KBM-7 (cell line): ENCODE measurements around the gene ELMO2.
A peak's percentile ranks its signal among the peaks of the same experiment; 100 is the strongest.

Experiments used
- DNase-seq: peaks from one replicate; pipeline ENCODE4 v3.0.0-alpha.2; 2015
- in situ Hi-C: fragments of 300-500 bp; cut with MboI; formaldehyde crosslinking; loops from 2 replicates; pipeline ENCODE4 v1.14.3; 2020; ENCODE audit warnings: low sequenced_read_pairs, low pct_unique_long_range_greater_than_20kb, mixed read lengths

Gene ELMO2

DNA sequence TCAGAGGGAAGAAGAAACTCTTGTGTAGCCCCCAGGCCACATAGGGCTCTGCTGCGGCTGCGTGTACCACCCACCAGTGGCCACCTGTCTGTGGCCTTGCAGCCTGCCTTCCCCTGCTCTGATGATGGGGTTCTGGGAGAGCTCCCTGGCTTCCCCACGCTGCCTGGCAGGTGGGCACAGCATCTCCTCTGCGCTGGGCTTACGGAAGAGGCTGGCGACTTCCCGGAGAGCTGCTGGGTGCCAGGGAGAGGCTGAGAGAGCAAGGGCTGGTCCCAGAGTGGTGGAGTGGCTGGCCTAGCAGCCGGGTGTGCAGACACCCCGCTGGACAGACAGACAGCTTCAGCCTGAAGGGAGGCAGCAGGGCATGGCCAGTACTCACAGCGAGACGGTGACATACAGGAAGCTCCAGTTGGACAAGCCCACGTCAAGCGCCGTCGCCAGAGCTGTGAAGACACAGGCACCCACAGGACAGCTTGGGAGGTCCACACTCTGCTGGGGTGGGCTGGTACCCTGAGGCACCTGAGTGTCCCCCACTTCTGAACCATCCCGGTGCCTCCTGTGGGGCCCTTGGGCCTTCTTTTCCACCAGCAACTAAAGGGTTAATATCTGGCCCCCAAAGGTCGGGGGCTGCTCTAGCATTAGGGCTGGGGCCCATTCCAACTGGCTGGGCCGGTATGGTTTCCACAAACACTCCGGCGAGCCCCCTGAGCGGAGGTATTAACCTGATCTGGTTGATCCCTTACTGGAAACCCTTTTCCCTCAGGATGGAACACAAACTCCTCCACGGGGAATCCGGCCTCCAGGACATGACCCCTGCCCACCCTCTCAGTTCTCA lies 50.0 kb downstream of the ELMO2 start:
- in situ Hi-C loops, result no loop called here

DNA sequence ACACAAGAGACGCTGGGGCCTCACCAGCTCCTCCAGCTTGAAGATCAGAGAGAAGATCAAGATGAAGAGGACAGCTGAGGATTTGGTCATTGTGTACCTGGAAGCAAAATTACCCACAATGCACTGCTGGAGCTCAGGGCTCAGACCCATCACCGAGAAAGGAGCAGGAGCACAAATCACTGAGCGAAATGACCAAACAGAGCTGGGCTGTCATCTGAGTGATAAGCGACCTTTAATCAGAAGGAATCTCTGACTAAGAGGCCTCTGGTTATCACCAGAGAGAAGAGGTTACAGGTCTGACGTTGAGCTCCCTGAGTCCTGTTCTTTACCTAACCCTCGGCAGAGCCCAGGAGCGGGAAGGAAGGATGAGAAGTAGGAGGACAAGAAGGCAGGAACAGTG lies 50.6 kb downstream of the ELMO2 start:
- no peak for DNase-seq
- in situ Hi-C loops, result no loop called here

More for the DNA sequence above, 50.0 kb downstream of the ELMO2 start:
- no peak for DNase-seq

DNA sequence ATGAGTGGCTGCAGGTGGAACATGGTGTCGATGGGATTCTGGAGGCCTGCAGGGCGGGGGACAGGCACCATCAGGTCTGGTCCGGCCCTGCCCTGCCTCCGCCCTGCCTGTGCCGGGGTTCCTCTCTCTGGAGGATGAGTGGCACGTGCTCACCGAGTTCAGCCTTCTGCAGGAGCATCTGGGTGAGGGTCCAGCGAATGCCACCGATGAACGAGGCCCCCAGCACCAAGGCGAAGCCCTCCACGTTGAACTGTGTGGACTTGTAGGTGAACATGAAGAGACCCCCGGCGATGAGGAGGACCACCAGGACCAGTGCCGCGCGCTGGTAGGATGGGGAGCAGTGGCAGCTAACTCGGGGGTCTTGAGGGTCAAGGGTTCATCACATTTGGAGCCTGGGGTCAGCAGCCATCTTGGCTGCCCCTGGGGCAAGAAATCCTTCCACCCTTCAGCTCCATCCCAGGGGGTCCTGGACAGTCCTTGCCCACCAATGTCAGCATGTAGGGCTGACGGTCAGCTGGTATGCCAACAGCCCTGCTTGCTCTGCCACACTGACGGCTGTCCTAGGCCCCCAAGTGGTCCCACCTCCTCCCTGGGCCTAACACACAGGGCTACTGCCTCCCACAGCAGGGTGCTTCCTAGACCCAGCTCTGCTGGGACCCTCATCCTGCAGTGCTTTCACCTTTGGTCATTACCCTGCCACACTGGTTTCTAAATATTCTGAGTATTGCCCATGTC lies 51.3 kb downstream of the ELMO2 start:
- no peak for DNase-seq
- in situ Hi-C loops, result no loop called here

DNA sequence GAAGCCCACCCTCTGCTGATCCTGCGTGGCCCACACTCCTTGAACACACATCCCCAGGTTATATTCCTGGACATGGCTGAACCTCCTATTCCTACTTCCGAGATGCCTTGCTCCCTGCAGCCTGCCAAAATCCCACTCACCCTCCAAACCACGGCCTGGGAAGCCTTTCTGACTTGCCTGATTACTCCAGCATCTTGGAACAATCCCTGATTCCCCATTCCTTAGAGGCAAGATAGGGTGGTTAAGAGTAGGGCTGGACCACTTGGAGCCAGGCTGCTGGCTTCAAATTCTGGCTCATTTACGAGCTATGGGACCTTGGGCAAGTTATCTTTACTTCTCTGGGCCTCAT lies 52.2 kb downstream of the ELMO2 start:
- no peak for DNase-seq
- in situ Hi-C loops, result no loop called here

DNA sequence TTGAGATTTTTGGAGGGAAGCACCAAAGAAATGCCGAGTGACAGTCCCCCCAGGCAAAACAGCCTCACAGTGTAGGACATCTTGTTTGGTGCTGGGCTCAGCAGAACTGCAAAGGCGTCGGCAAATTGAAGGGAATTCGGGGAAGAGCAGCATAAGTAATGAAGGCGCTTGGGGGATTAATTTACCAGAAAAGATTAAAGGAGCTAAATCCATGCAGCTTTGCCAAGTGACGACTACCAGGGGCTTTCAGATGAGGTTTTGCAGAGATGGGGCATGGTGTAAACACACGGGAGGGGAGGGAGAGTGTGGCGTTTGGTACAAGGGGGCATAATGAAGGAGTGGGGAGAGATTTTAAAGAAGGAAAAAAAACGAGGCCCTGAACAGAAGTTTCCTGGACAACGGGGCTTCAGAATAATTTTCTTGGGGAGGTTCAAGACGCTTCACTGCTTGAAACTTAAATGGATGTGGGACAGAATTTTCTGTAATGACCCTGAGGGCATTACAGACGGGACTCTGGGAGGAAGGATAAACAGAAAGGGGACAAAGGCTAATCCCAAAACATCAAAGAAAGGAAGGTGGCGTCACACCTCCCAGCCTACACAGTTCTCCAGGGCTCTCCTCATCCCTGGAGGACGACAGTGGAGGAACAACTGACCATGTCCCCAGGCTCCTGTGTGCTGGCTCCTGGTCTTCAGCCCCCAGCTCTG lies 52.8 kb downstream of the ELMO2 start:
- DNase-seq, result no peak
- in situ Hi-C loops, result no loop called here

DNA sequence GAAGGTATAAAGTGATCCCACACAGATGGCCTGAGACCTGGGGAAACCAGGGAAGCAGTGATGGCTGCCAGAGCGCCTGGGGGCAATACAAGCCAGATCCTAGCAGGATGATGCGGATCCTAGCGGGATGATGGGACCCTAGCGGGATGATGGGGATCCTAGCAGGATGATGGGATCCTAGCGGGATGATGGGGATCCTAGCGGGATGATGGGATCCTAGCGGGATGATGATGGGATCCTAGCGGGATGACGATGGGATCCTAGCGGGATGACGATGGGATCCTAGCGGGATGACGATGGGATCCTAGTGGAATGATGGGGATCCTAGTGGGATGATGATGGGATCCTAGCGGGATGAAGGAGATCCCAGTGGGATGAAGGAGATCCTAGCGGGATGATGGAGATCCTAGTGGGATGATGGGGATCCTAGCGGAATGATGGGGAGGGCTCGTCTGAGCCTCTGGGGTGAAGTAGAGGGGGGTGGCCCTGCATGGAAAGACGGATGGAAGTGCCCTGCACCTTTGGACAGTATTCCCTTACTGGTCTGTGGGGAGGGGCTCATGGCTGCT lies 54.0 kb downstream of the ELMO2 start:
- in situ Hi-C loops, result no loop called here
- no peak for DNase-seq

DNA sequence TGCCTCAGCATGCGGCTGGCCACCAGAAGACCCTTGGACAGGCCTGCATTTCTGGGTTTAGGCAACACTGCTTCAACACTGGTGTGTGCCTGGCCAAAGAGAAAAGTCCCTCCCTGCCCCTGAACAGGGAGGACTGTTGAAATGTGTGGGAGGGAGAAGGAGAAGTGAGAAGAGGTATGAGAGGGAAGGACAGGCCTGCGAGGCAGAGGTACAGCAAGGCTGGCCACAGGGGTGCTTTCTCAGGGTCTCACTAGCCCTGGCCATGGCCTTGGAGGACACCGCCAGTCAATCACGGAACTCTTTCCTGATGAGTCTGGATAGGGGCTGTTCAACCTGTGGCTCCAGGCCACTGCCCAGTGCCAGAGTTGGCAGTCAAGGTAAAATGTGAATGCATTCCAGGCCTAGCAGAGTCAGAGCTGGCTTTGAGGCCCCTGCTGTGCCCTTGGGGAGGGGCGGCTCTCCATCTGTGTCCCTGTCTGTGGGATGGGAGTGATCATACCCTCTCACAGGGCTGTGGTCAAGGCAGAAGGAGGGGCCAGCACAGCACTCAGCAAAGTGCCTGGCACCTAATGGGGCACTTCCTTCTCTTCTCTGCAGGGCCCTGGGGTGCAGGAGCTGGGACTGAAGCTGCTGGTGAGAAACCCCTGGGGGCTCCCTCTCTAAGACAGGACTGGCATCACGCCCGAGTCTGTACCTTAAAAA lies 54.9 kb downstream of the ELMO2 start:
- in situ Hi-C loops, result no loop called here
- DNase-seq, result no peak

DNA sequence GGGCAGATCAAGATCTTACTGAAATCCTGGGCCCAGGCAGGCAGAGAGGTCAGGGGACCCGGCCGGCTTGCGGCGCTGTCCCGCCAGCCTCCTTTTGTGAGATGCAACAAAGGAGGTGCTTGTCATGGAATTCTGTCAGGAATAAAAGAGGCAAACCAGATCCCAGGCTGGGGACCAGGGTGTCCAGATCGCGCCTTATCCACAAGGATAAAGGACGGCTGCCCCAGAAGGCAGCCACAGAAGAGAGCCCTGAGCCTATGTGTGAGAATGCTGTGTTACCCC lies 55.5 kb downstream of the ELMO2 start:
- in situ Hi-C loops, result no loop called here
- DNase-seq, result no peak

DNA sequence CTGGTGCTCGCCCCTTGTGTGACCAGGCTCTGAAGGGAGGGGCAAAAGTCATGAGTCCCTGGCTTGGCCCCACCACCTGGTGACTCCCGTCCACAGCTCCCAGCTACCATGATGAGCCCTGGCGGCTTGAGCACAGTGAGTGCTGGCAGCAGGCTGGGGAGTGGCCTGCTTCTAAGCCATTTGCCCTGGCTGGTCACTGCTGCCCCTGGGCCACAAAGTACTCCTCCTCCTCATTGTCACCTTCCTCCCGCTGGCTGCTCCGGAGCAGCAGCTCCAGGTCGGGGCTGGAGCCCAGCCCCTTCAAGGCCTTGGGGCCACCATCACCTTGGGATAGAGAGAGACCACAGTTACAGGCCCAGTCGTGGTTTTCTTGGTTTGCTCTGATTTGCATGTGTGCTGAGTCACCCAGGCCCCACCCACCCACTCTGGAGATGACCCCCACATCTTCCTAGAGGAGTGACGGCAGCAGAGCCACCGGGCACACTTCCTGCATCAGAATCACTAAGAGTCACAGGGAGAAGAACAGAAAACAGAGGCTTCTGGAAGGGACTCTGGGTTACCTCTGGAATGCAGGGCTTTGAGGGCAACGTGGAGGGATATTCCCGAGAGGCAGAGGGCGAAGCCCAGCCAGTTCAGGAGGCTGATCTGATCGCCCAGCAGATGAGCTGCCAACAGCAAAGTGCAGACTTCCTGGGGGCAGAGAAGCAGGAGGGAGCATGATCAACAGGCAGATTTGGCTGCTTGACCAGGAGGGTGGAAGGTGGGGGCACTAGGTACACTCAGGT lies 56.0 kb downstream of the ELMO2 start:
- in situ Hi-C loops, result no loop called here

DNA sequence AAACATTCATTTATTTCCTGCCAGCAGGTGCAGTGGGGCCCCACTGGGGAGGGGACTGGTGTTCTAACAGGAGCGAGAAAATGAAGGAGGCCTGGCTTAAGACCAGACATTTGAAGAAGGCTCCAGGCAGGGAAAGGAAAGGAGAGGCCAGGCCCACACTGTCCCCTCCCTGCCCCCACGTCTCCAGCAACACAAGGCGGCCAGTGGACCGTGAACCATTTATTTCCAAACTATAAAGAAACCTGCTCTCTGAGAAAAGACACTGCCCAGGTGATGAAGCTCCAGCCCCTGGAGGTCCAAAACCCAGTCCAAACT lies 56.7 kb downstream of the ELMO2 start:
- DNase-seq, result no peak
- in situ Hi-C loops, result no loop called here

More for the DNA sequence above, 56.0 kb downstream of the ELMO2 start:
- DNase-seq, result peak; percentile 58

DNA sequence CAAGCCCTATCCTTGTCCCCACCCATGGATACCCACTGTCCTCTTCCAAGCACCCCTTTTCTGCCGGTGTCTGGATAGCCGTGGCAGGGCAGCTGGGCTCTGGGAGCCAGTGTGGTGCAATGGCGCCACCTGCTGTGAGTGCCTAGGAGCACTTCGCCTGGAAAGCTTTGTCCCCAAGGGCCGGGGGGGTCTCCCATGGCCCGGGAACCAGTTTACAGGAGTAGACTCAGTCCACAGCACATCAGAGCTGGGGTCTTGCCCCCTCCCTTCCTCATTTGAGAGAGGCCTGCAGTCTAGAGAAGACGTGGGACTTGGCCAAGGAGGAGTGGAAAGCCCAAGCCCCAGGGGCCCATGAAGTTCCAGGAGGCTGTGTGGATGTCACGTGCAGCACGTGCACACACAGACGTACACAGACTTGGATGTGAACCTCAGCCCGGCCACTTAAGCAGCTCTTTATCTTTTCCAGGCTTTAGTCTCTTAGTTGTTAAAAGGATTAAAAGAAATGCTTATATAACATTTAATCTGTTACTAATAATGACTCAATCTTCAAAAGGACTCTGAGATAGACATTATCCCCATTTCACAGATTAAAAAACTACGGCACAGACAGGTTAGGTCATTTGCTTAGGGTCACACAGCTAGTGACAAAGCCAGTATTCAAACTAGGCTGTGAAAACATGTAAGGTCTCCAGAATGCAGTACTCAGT lies 57.2 kb downstream of the ELMO2 start:
- in situ Hi-C loops, result no loop called here
- peak; percentile 61 for DNase-seq

DNA sequence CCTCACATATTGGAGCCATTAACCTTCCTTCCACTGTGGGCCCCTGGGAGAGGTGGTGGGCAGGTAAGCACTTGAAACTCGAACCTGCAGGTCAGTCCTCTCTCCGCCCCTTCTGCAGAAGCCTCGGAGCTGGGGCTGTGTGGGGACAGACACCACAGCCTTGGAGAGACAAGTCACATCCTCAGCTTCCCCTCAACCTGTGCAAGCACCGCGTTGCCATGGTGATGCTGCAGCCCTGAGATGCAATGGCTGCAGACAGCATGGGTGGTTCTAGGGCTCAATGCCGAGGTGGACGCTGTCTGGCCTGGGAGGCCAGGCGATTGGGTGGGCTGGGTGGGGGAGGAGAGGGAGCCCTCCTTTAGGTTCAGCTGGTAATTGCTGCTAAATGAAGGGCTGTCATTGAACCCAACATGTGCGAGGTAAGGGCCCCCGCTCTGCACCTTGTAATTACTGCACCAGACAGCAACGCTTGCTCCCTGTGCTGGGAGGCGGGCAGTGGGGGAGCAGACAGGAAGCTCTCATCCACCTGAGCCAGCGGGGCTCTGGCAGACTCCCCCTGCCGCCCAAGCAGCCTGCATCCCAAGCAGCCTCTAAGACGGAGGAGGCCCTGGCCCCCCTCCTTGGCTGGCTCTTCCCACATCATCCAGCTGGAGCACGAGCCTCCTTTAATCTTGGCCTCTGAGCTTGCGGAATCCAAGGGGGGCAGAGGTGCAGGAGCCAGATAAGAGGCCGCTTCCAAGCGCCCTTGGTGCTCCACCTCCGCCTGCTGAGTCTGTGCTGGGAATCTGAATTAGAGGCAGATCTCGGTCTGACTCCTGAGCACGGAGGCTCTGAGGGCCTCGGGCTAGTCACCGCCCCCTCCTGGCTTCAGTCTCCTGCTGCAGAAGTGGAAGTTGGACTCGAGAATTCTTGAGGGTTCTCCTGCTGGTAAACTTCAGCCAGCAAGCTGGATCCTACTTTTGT lies 58.3 kb downstream of the ELMO2 start:
- in situ Hi-C loops, result no loop called here
- DNase-seq, result no peak

DNA sequence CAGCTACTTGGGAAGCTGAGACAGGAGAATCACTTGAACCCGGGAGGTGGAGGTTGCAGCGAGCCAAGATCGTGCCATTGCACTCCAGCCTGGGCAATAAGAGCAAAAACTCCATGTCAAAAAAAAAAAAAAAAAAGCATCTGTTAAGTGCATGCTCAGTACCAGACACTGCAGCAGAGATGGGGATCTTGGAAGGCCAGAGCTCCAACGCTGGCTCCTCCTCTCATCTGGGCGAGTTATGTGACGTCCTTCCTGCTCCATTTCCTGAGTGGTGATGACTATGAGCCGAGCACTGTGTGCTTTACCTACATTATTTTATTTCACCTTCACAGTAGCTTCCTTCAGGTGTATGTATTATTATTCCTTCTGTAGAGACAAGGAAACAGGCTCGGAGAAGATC lies 59.6 kb downstream of the ELMO2 start:
- no peak for DNase-seq
- in situ Hi-C loops, result no loop called here

DNA sequence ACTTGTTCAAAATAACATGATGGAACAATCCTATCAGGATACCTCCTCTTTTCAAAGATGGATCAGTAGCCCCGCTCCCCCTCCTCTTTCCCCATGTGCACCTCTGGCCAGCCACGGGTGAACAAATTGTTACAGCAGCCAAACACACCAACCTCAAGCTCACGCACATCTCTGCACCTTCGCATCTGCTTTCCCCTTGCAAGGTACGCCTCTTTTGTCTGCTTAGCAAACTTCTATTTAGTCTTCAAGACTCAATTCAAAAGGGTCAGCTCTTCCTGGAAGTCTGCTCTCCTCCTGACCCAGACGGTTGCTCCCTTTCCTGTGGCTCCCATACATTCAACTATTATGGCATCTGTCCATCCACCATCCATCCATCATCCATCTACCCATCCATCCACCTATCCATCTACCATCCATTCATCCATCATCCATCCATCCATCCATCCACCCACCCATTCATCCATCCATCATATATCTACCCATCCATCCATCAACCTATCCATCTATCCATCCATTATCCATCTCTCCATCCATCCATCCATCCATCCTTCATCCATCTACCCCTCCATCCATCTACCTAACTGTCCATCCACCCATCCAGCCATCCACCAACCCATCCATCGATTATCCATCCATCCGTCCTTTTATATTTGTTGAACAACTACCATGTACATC lies 61.8 kb downstream of the ELMO2 start:
- no peak for DNase-seq
- in situ Hi-C loops, result no loop called here

DNA sequence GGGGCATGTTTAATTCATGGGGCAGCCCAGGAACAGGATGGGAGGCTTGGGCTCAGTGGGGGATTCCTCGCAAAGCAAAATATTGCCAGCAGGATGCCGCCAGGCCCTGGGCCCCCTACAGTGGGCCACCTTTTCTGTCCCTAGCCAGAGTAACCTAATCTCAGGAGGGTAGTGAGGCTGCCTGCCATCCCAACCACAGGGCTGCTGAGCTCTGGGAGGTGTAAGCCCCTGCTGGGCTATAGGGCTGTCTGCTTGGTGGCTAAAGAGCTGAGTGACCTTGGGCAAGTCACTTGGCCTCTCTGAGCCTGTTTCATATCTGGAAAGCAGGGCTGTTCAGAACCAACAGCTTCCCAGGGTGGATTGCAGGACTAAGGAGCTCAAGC lies 62.4 kb downstream of the ELMO2 start:
- in situ Hi-C loops, result no loop called here
- no peak for DNase-seq

DNA sequence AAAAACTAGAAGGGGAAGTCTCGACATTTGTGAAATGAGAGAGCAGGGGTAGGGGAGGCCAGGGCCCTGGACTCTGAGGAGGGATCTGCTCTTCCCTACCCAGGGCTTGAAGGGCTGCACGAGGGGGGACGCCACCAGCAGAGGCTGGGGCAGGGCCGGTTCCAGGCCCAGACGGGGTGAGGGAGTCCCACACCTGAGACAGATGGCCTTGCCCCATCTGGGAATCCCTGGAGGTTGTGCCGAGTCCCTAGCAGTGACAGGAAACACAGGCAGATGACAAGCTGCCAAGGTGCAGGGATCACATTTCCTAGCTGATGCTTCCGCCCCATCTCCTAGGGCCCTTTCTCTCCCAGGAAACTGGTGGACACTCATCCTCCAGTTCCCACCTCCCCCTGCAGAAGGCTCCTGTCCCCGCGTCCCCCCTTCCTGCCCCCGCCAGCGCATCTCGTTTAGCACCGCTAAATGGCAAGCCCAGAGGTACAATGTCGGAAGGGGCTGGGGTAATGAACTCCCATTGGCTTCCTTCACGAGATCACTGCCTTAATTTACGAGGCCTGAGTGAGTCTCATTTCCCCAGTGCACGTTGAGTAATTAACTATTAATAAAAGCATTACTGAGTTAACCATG lies 63.0 kb downstream of the ELMO2 start:
- no peak for DNase-seq
- in situ Hi-C loops, result no loop called here
